GM12875 (cell line): Measurements from ENCODE around the gene GALR1.

ENCODE experiments used
- H3K4me3 ChIP-seq: one replicate; pipeline ENCODE4 v1.5.1; 2011; ENCODE audit warnings: low read depth, low read length, control low read depth
- CTCF ChIP-seq: IDR thresholded peaks from 2 replicates; pipeline ENCODE4 v1.5.1; 2011; ENCODE audit warnings: low read depth, mild to moderate bottlenecking, control low read depth, inconsistent platforms, low read length, moderate library complexity, borderline replicate concordance; ENCODE audit not compliant: insufficient read depth

The GALR1 gene

GRCh38 chr18:77316641-77317040, 67.0 kb downstream of the GALR1 start:
- no peak for TF ChIP-seq CTCF
- H3K4me3 ChIP-seq, result no peak overlapping the region

GRCh38 chr18:77320971-77321559, 71.4 kb downstream of the GALR1 start:
- H3K4me3 ChIP-seq, result no peak overlapping the region
- no peak for TF ChIP-seq CTCF

- no peak for TF ChIP-seq CTCF
- no peak overlapping the region for H3K4me3 ChIP-seq
These were observed 72.5 kb downstream of the GALR1 start for GRCh38 chr18:77321823-77322805.

- no peak for TF ChIP-seq CTCF
- no peak overlapping the region for H3K4me3 ChIP-seq
These were observed 74.1 kb downstream of the GALR1 start for GRCh38 chr18:77323640-77324299.
